Activated CD4-positive, alpha-beta T cell treated with anti-CD3 and anti-CD28 coated beads for 36 hours (primary cell): ENCODE data around the gene TRIM2. TPM values are rescaled to one million over a fixed set of nuclear protein-coding genes. Genes with fewer than 3 reads are reported as not detected.

ENCODE experiments used
- ATAC-seq: fragments of 200-7000 bp; cut with Tn5 transposase; one replicate; pipeline ENCODE4 v1.10.0; 2021; ENCODE audit warnings: mild to moderate bottlenecking, moderate library complexity
- CTCF ChIA-PET: fragments of 350-600 bp; sonication (Branson Sonifier 250); formaldehyde crosslinking; loops from one replicate; lab custom pipeline; 2021; ENCODE audit warnings: antibody characterized with exemption; lab: Charles Lee
- POLR2A ChIA-PET: fragments of 350-600 bp; sonication (Branson Sonifier 250); formaldehyde crosslinking; loops from one replicate; lab custom pipeline; 2021; ENCODE audit warnings: antibody characterized with exemption, inconsistent platforms; lab: Charles Lee
- DNase-seq: peaks from one replicate; pipeline ENCODE4 v3.0.0-alpha.2; 2020
- H3K27ac Mint-ChIP-seq: one replicate; pipeline ENCODE4 v1.8.0; 2021; ENCODE audit warnings: mixed read lengths
- H3K27me3 Mint-ChIP-seq: one replicate; pipeline ENCODE4 v1.8.0; 2021; ENCODE audit warnings: mixed read lengths
- H3K36me3 Mint-ChIP-seq: one replicate; pipeline ENCODE4 v1.8.0; 2021; ENCODE audit warnings: low read depth, mixed read lengths
- H3K4me1 Mint-ChIP-seq: one replicate; pipeline ENCODE4 v1.8.0; 2021; ENCODE audit warnings: mixed read lengths
- H3K4me3 Mint-ChIP-seq: one replicate; pipeline ENCODE4 v1.8.0; 2021; ENCODE audit warnings: mild to moderate bottlenecking, moderate library complexity, mixed read lengths
- H3K9me3 Mint-ChIP-seq: one replicate; pipeline ENCODE4 v1.8.0; 2021; ENCODE audit warnings: low read depth, mixed read lengths
- intact Hi-C, 2 experiments: fragments of 100-400 bp; cut with DNase I in 1 of 2; cut with micrococcal nuclease in 1 of 2; formaldehyde crosslinking; loops; one replicate each; pipeline versions ENCODE4 v1.14.2 to v1.15.1; 2022 to 2024; cut with DNase I, micrococcal nuclease
- total RNA-seq, 2 experiments: library from RNA; stranded (reverse); gene quantifications; one replicate each; pipeline ENCODE4 v1.2.3, GENCODE V29; 2021

The TRIM2 gene
- total RNA-seq, 2 experiments from 2014 or later, result 1.0 to 1.6 TPM

DNA sequence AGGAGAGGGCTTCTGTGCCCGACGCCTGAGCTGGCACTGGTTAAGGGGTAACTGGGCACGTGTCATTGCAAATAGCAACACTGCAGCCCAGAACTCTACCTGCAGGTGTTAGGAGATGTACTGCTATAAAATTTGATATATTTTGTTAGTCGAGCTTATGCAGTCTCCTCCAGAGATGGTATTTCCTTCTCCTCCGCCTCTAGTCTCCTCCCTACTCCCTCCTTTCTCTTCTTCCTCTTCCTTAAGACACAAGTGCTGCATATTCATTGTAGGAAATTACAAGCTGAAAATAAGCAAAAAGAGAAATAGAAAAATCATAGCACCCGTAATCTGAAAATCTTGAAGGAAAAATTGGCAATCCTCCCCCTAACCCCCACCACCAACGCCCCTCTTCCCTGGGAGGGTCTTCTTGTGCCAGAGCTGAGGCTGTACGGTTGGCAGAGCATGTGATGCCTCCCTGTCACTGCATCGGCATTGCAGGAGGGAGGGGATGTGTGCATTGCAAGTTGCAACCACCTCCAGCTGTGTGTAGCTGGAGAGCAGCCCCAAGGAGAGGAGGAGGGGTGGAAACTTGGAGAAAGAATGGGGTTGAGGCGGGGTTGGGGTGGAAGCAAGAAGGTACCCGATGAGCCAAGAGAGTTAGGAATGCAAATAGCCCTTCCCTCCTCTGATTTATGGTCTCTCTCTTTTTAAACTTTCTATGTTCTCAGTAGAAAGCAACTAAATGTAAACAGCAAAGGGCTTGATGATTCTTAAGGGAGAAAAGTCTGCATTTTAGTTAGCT lies 92.0 kb downstream of the TRIM2 start:
- Mint-ChIP-seq H3K36me3 (peaks cover 6% of the 10 kb centered on the region), H3K9me3 (peaks cover 6% of the 10 kb centered on the region), H3K27ac (no peak overlapping the region), H3K27me3 (no peaks in the 10 kb centered on the region), H3K4me3 (no peak overlapping the region), H3K4me1 (peaks cover 5% of the 10 kb centered on the region)
- DNase-seq (no peak), ATAC-seq (no peak)
- POLR2A ChIA-PET, result no interaction called here
- intact Hi-C loops, result no loop called here
- CTCF ChIA-PET, result interaction anchor here (0.7 kb wide), 1 partner anchor 17 kb away, joined by 3 read pairs; no protein-coding TSS in a partner anchor

- peaks cover 7% of the 10 kb centered on the region for H3K36me3 Mint-ChIP-seq
- no peak for ATAC-seq
- peaks cover 7% of the 10 kb centered on the region for H3K9me3 Mint-ChIP-seq
- intact Hi-C loops, result no loop called here
- POLR2A ChIA-PET, result no interaction called here
- no peak for DNase-seq
- CTCF ChIA-PET, result interaction anchor here (0.6 to 0.7 kb wide), 2 partner anchors 18 to 466 kb away, joined by 3 to 5 read pairs; no protein-coding TSS in a partner anchor
- H3K27me3 Mint-ChIP-seq, result no peaks in the 10 kb centered on the region
- no peak overlapping the region for H3K4me3 Mint-ChIP-seq
- H3K4me1 Mint-ChIP-seq, result peaks cover 5% of the 10 kb centered on the region
- H3K27ac Mint-ChIP-seq, result no peak overlapping the region
Measured at GRCh38 chr4:153297116-153297515, 92.9 kb downstream of the TRIM2 start.

- no peak overlapping the region for H3K4me3 Mint-ChIP-seq
- DNase-seq (no peak), ATAC-seq (no peak)
- no peak overlapping the region for H3K27ac Mint-ChIP-seq
- H3K27me3 Mint-ChIP-seq, result no peaks in the 10 kb centered on the region
- intact Hi-C loops, result no loop called here
- ChIA-PET CTCF (interaction anchor here (0.5 to 0.7 kb wide), 2 partner anchors 10 to 183 kb away, joined by 3 read pairs; no protein-coding TSS in a partner anchor), POLR2A (no interaction called here)
- H3K36me3 Mint-ChIP-seq, result no peaks in the 10 kb centered on the region
- H3K4me1 Mint-ChIP-seq, result no peaks in the 10 kb centered on the region
- no peaks in the 10 kb centered on the region for H3K9me3 Mint-ChIP-seq
Measured at GRCh38 chr4:153310793-153311192, 106.5 kb downstream of the TRIM2 start.

GRCh38 chr4:153314915-153315314 lies 110.7 kb downstream of the TRIM2 start:
- no peak overlapping the region for H3K4me3 Mint-ChIP-seq
- H3K9me3 Mint-ChIP-seq, result no peaks in the 10 kb centered on the region
- CTCF ChIA-PET, result interaction anchor here (1.0 to 1.3 kb wide), 2 partner anchors 172 to 188 kb away, joined by 3 to 5 read pairs; no protein-coding TSS in a partner anchor
- POLR2A ChIA-PET, result no interaction called here
- DNase-seq, result no peak
- no peaks in the 10 kb centered on the region for H3K27me3 Mint-ChIP-seq
- no peak overlapping the region for H3K27ac Mint-ChIP-seq
- no peak for ATAC-seq
- intact Hi-C loops, result loop anchor here (5.0 kb wide), 3 partner anchors 93 to 468 kb away; no protein-coding TSS in a partner anchor
- H3K4me1 Mint-ChIP-seq, result no peaks in the 10 kb centered on the region
- no peaks in the 10 kb centered on the region for H3K36me3 Mint-ChIP-seq

DNA sequence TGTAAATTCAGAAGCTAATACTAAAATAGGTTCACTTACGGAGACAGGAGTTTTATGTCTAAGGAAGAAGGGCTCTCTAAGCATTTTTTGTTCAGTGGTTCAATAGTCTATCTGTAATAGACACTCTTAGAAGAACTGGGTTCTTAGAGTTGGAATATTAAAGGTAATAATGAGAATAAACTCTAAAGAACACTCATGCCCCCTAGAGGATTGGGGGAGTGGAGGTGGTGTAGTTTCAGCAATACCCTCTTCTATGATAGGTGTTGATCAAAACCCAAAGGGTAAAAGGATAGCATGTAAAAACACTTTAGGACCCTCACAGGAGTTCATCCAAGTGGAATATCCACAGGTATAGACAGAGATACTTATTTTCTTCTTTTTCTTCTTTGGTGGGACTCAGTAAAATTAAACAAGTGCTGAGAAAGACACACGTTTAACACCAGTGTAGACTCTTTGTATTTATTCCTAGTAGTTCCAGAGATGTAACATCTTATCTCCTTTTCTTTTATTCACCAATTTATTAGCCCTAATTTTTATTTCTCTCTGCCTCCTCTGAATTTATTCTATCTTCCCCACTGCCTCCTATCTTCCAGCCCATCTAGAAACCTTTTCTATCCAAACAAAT lies 114.6 kb downstream of the TRIM2 start:
- DNase-seq, result peak; percentile 40
- H3K4me1 Mint-ChIP-seq, result no peaks in the 10 kb centered on the region
- no peak overlapping the region for H3K27ac Mint-ChIP-seq
- no peaks in the 10 kb centered on the region for H3K27me3 Mint-ChIP-seq
- H3K4me3 Mint-ChIP-seq, result no peak overlapping the region
- ATAC-seq, result peak; percentile 58
- CTCF ChIA-PET, result interaction anchor here (0.6 to 1.8 kb wide), 10 partner anchors 11 to 471 kb away, joined by 3 to 7 read pairs (median 3); no protein-coding TSS in a partner anchor
- intact Hi-C loops, result loop anchor here (1.0 to 5.0 kb wide), 5 partner anchors 97 to 472 kb away; no protein-coding TSS in a partner anchor
- no peaks in the 10 kb centered on the region for H3K36me3 Mint-ChIP-seq
- H3K9me3 Mint-ChIP-seq, result no peaks in the 10 kb centered on the region
- POLR2A ChIA-PET, result interaction anchor here (0.7 kb wide), 1 partner anchor 414 kb away, joined by 4 read pairs; no protein-coding TSS in a partner anchor

DNA sequence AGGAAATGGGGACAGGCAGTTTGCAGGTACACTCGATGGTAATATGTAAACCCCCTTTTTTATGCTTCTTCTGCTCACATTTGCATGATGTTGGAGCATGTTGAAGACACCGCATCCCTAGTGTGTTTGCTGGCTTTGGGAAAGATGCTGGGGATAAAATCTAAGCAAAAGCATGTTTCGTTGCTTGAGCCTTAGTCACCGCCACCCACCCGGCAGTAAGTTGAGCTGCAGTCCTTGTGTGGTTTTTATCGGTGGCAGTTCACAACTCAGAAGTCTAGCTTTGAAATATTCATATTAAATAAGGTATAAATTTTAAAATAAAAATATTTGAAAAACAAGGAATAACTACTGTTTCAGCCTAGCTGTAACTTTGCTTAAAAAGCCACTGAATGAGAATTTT lies 118.5 kb downstream of the TRIM2 start:
- DNase-seq (no peak), ATAC-seq (no peak)
- CTCF ChIA-PET, result interaction anchor here (0.6 to 1.5 kb wide), 6 partner anchors 14 to 239 kb away, joined by 3 to 5 read pairs (median 4); no protein-coding TSS in a partner anchor
- POLR2A ChIA-PET, result no interaction called here
- Mint-ChIP-seq H3K4me3 (no peak overlapping the region), H3K27ac (no peak overlapping the region), H3K9me3 (no peaks in the 10 kb centered on the region), H3K36me3 (no peaks in the 10 kb centered on the region), H3K4me1 (no peaks in the 10 kb centered on the region), H3K27me3 (no peaks in the 10 kb centered on the region)
- intact Hi-C loops, result no loop called here

- no peaks in the 10 kb centered on the region for H3K27me3 Mint-ChIP-seq
- H3K4me1 Mint-ChIP-seq, result no peaks in the 10 kb centered on the region
- H3K27ac Mint-ChIP-seq, result no peak overlapping the region
- no peak overlapping the region for H3K4me3 Mint-ChIP-seq
- DNase-seq, result no peak
- no peak for ATAC-seq
- ChIA-PET CTCF (interaction anchor here (0.9 to 1.0 kb wide), 2 partner anchors 83 to 319 kb away, joined by 3 read pairs; no protein-coding TSS in a partner anchor), POLR2A (no interaction called here)
- no peaks in the 10 kb centered on the region for H3K9me3 Mint-ChIP-seq
- intact Hi-C loops, result no loop called here
- H3K36me3 Mint-ChIP-seq, result no peaks in the 10 kb centered on the region
Measured at GRCh38 chr4:153324046-153324445, 119.8 kb downstream of the TRIM2 start.

DNA sequence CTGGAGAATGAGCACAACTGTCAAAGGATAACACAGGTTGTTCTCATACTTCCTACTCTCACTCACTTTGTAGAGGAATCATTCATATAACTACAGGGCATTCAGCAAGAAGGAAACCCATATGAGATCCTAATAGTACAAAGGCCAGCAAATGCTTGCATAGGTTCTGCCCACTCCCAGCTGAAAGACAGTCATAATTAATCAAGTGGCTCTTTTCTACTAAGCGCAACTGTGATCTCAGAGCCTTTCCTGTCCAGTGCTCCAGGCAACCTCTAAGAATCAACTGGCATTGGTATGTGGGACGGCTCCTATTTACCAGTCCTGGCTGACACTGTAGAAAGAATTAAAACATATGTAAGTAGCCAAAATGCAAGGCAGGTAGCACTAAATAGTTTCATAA lies 121.3 kb downstream of the TRIM2 start:
- no peak for DNase-seq
- H3K9me3 Mint-ChIP-seq, result no peaks in the 10 kb centered on the region
- no peak overlapping the region for H3K27ac Mint-ChIP-seq
- H3K4me1 Mint-ChIP-seq, result no peaks in the 10 kb centered on the region
- ChIA-PET POLR2A (no interaction called here), CTCF (interaction anchor here (1.0 to 1.8 kb wide), 4 partner anchors 20 to 425 kb away, joined by 3 to 6 read pairs (median 4); no protein-coding TSS in a partner anchor)
- no peaks in the 10 kb centered on the region for H3K36me3 Mint-ChIP-seq
- no peak overlapping the region for H3K4me3 Mint-ChIP-seq
- no peaks in the 10 kb centered on the region for H3K27me3 Mint-ChIP-seq
- intact Hi-C loops, result no loop called here
- no peak for ATAC-seq

DNA sequence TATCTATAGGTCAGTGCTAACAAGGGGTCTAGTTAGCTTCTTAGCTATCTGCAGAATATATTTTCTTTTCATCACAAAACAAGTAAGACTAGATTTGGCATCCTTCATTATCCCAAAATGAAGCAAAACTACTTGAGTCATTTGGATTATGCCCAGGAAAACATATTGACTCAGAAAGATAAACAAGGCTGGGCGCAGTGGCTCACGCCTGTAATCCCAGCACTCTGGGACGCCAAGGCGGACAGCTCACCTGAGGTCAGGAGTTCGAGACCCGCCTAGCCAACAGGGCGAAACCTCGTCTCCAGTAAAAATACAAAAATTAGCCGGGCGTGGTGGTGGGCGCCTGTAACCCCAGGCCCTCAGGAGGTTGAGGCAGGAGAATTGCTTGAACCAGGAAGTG lies 122.3 kb downstream of the TRIM2 start:
- no peaks in the 10 kb centered on the region for H3K27me3 Mint-ChIP-seq
- H3K9me3 Mint-ChIP-seq, result no peaks in the 10 kb centered on the region
- no peak overlapping the region for H3K4me3 Mint-ChIP-seq
- H3K4me1 Mint-ChIP-seq, result no peaks in the 10 kb centered on the region
- ChIA-PET CTCF (interaction anchor here (1.0 to 1.8 kb wide), 4 partner anchors 21 to 424 kb away, joined by 3 to 6 read pairs (median 4); no protein-coding TSS in a partner anchor), POLR2A (interaction anchor here (0.5 to 0.6 kb wide), 2 partner anchors 385 to 483 kb away, joined by 3 to 4 read pairs; no protein-coding TSS in a partner anchor)
- H3K27ac Mint-ChIP-seq, result no peak overlapping the region
- DNase-seq (no peak), ATAC-seq (no peak)
- no peaks in the 10 kb centered on the region for H3K36me3 Mint-ChIP-seq
- intact Hi-C loops, result no loop called here

GRCh38 chr4:153327247-153327646 lies 123.0 kb downstream of the TRIM2 start:
- no peaks in the 10 kb centered on the region for H3K9me3 Mint-ChIP-seq
- H3K4me3 Mint-ChIP-seq, result no peak overlapping the region
- no peaks in the 10 kb centered on the region for H3K4me1 Mint-ChIP-seq
- no peak for DNase-seq
- CTCF ChIA-PET, result interaction anchor here (1.8 kb wide), 1 partner anchor 22 kb away, joined by 4 read pairs; no protein-coding TSS in a partner anchor
- POLR2A ChIA-PET, result no interaction called here
- H3K27me3 Mint-ChIP-seq, result no peaks in the 10 kb centered on the region
- ATAC-seq, result no peak
- no peaks in the 10 kb centered on the region for H3K36me3 Mint-ChIP-seq
- intact Hi-C loops, result no loop called here
- H3K27ac Mint-ChIP-seq, result no peak overlapping the region

- no peak for DNase-seq
- H3K4me3 Mint-ChIP-seq, result no peak overlapping the region
- H3K36me3 Mint-ChIP-seq, result no peaks in the 10 kb centered on the region
- POLR2A ChIA-PET, result no interaction called here
- no peak for ATAC-seq
- H3K9me3 Mint-ChIP-seq, result no peaks in the 10 kb centered on the region
- peaks cover 3% of the 10 kb centered on the region for H3K4me1 Mint-ChIP-seq
- no peaks in the 10 kb centered on the region for H3K27me3 Mint-ChIP-seq
- H3K27ac Mint-ChIP-seq, result no peak overlapping the region
- CTCF ChIA-PET, result no interaction called here
- intact Hi-C loops, result no loop called here
Measured at GRCh38 chr4:153332936-153333335, 128.7 kb downstream of the TRIM2 start.
